Thyroid gland (tissue), 4 donors: ENCODE data around the gene LRRC74B. TPM values are rescaled to one million over a fixed set of nuclear protein-coding genes. Genes with fewer than 3 reads are reported as not detected.
"Not testable (repeated sequence)": the region's sequence is repeated elsewhere in the genome, so short reads cannot be mapped to it uniquely, and the experiment has no call there.

Source experiments
- DNase-seq, 2 donors: peaks; one replicate each; pipeline ENCODE4 v3.0.0-alpha.2; 2019
- H3K27ac ChIP-seq, 3 donors: fragments of 200-600 bp; sonication (generic); 1 replicate in 2 of 3; 2 replicates in 1 of 3; pipeline ENCODE4 v1.5.1; 2016 to 2019; ENCODE audit warnings: mild to moderate bottlenecking in 1 of 3, moderate library complexity in 1 of 3
- H3K27me3 ChIP-seq: fragments of 200-600 bp; sonication (generic); one replicate; pipeline ENCODE4 v1.5.1; 2019
- H3K36me3 ChIP-seq, 2 donors: fragments of 200-600 bp; sonication (generic); one replicate each; pipeline ENCODE4 v1.5.1; 2016 to 2019
- H3K4me1 ChIP-seq, 2 donors: fragments of 200-600 bp; sonication (generic); one replicate each; pipeline ENCODE4 v1.5.1; 2017 to 2019
- H3K4me3 ChIP-seq, 3 donors: fragments of 200-600 bp; sonication (generic); replicated peaks in 1 of 3; 1 replicate in 2 of 3; 2 replicates in 1 of 3; pipeline ENCODE4 v1.5.1; 2016; ENCODE audit warnings: mild to moderate bottlenecking in 1 of 3
- H3K9me3 ChIP-seq: fragments of 200-600 bp; sonication (generic); one replicate; pipeline ENCODE4 v1.5.1; 2017
- POLR2A ChIP-seq, 2 donors: fragments of 450-650 bp; IDR thresholded peaks; one replicate each; pipeline ENCODE4 v1.6.1; 2017; ENCODE audit warnings: antibody characterized with exemption in 2 of 2, mild to moderate bottlenecking in 2 of 2, moderate library complexity in 1 of 2
- WGBS, 2 donors: methylation state at CpG; one replicate each; pipeline ENCODE4 v1.1.5; 2017; 5-methylcytosine and 5-hydroxymethylcytosine counted together
- intact Hi-C: fragments of 100-400 bp; cut with DNase I; formaldehyde crosslinking; loops from one replicate; pipeline ENCODE4 v1.15.1; 2023
- total RNA-seq, 4 donors: library from RNA; depleted of rRNA; stranded (reverse); fragments of >200 nt; gene quantifications; one replicate each; pipeline ENCODE4 v1.2.3, GENCODE V29; 2016
- TF ChIP-seq, protein P1 (sequence below), 6 experiments: fragments of 200-600 bp in 3 of 6; fragments of 450-650 bp in 3 of 6; sonication (generic) in 3 of 6; IDR thresholded peaks; one replicate each; pipeline ENCODE4 v1.5.1; 2016 to 2019; ENCODE audit warnings: antibody characterized with exemption in 6 of 6, mild to moderate bottlenecking in 2 of 6, inconsistent platforms in 1 of 6, moderate library complexity in 1 of 6

The LRRC74B gene
- total RNA-seq, 4 donors from 2014 or later = not detected

DNA sequence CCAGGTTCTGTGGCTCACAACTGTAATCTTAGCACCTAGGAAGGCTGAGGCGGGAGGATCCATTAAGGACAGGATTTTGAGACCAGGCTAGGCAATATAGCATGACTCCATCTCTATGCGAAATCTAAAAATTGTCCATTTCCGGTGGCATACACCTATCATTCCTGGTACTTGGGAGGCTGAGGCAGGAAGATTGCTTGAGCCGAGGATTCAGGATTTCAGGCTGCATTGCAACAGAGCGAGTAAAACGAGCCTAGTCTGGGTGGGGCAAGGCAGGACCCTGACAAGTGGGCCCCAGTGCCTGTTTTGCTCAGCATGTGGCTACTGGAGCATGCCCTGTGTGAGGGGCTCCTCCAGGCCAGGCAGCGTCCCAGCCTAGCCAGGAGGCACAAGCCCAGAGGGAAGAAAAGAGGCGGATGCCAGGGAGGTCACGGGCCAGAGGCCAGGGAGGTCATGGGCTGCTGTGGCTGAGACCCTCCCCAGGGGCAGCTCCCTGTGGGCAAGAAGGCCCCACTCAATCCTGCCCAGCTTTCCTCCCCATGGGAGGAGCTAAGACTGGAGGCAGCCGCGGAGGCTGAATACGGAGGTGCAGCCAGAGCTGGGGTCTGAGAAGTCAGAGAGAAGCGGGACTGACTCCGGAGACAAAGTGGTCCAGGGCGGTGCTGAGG is 8.4 kb downstream of the LRRC74B start:
- Histone ChIP-seq H3K4me1 (no peaks in the 10 kb centered on the region), H3K27ac (no peak overlapping the region), H3K4me3 (no peak overlapping the region), H3K9me3 (no peaks in the 10 kb centered on the region), H3K36me3 (no peaks in the 10 kb centered on the region), H3K27me3 (no peaks in the 10 kb centered on the region)
- TF ChIP-seq, protein P1, sequence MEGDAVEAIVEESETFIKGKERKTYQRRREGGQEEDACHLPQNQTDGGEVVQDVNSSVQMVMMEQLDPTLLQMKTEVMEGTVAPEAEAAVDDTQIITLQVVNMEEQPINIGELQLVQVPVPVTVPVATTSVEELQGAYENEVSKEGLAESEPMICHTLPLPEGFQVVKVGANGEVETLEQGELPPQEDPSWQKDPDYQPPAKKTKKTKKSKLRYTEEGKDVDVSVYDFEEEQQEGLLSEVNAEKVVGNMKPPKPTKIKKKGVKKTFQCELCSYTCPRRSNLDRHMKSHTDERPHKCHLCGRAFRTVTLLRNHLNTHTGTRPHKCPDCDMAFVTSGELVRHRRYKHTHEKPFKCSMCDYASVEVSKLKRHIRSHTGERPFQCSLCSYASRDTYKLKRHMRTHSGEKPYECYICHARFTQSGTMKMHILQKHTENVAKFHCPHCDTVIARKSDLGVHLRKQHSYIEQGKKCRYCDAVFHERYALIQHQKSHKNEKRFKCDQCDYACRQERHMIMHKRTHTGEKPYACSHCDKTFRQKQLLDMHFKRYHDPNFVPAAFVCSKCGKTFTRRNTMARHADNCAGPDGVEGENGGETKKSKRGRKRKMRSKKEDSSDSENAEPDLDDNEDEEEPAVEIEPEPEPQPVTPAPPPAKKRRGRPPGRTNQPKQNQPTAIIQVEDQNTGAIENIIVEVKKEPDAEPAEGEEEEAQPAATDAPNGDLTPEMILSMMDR (IDR thresholded peaks at IDR 0.05) = no peak
- no peak for TF ChIP-seq POLR2A (IDR thresholded peaks at IDR 0.05)
- DNase-seq = no peak
- intact Hi-C loops = no loop called here
- 87 to 88% methylated on average over 14 to 15 of the region's 15 CpGs for WGBS, 2 donors

GRCh38 chr22:21054714-21055563 is 9.2 kb downstream of the LRRC74B start:
- intact Hi-C loops = no loop called here
- H3K9me3 ChIP-seq = no peaks in the 10 kb centered on the region
- H3K4me1 ChIP-seq = no peaks in the 10 kb centered on the region
- no peaks in the 10 kb centered on the region for H3K36me3 ChIP-seq
- H3K27ac ChIP-seq = no peak overlapping the region
- 71 to 91% methylated on average over 4 to 11 of the region's 11 CpGs for WGBS, 2 donors
- no peaks in the 10 kb centered on the region for H3K27me3 ChIP-seq
- H3K4me3 ChIP-seq = no peak overlapping the region
- no peak for DNase-seq
- TF ChIP-seq, protein P1 (IDR thresholded peaks at IDR 0.05) = no peak
- no peak for TF ChIP-seq POLR2A (IDR thresholded peaks at IDR 0.05)

DNA sequence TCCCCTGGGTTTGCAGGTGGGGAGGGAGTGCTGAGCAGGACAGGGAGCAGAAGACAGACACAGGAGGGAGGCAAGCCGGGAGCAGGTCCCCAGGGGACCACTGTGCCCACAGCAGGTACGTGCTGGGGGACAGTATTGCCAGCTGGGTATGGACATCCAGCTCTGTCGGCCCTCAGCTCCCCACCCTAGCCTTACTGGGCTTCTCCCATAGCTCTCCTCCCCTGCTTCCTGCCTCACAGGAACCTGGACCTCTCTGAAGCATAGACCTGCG is 9.8 kb downstream of the LRRC74B start:
- Histone ChIP-seq H3K36me3 (no peaks in the 10 kb centered on the region), H3K4me3 (no peak overlapping the region), H3K27me3 (no peaks in the 10 kb centered on the region), H3K4me1 (no peaks in the 10 kb centered on the region), H3K9me3 (no peaks in the 10 kb centered on the region), H3K27ac (no peak overlapping the region)
- no peak for DNase-seq
- intact Hi-C loops = no loop called here
- 55 to 63% methylated on average over 3 to 4 of the region's 4 CpGs for WGBS, 2 donors
- no peak for TF ChIP-seq POLR2A (IDR thresholded peaks at IDR 0.05)
- TF ChIP-seq, protein P1 (IDR thresholded peaks at IDR 0.05) = no peak

DNA sequence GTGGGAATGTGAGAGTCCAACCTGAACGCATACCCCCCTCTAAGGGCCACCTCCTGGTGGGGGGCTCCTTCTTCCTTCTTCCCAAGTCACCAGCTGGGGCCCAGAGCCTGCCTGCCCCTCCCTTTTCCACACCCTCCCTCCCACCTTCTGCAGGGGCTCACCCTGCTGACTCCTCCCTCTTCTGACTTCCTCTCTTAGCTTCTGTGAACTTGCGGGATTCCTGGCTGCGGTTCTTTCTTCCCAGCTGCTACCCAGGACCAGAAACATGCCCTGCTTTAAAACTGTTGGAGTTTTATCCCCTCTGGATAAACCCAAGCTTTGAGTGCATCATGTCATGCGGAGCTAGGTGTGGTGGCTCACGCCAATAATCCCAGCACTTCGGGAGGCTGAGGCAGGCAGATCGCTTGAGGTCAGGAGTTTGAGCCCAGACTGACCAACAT is 10.2 kb downstream of the LRRC74B start:
- no peak for DNase-seq
- no peak overlapping the region for H3K27ac ChIP-seq
- intact Hi-C loops = no loop called here
- H3K4me1 ChIP-seq = no peaks in the 10 kb centered on the region
- 40 to 72% methylated on average over 3 to 7 of the region's 7 CpGs for WGBS, 2 donors
- no peaks in the 10 kb centered on the region for H3K36me3 ChIP-seq
- H3K4me3 ChIP-seq = no peak overlapping the region
- no peaks in the 10 kb centered on the region for H3K9me3 ChIP-seq
- H3K27me3 ChIP-seq = no peaks in the 10 kb centered on the region
- TF ChIP-seq, protein P1 (IDR thresholded peaks at IDR 0.05) = no peak
- TF ChIP-seq POLR2A (IDR thresholded peaks at IDR 0.05) = no peak

- H3K9me3 ChIP-seq, DNase-seq, H3K27me3 ChIP-seq, H3K36me3 ChIP-seq, H3K27ac ChIP-seq, H3K4me1 ChIP-seq, intact Hi-C loops, H3K4me3 ChIP-seq: not testable (repeated sequence)
- WGBS, 2 donors = 57 to 75% methylated on average over 3 to 8 of the region's 8 CpGs
Observed at GRCh38 chr22:21060363-21060762, 14.6 kb downstream of the LRRC74B start.

DNA sequence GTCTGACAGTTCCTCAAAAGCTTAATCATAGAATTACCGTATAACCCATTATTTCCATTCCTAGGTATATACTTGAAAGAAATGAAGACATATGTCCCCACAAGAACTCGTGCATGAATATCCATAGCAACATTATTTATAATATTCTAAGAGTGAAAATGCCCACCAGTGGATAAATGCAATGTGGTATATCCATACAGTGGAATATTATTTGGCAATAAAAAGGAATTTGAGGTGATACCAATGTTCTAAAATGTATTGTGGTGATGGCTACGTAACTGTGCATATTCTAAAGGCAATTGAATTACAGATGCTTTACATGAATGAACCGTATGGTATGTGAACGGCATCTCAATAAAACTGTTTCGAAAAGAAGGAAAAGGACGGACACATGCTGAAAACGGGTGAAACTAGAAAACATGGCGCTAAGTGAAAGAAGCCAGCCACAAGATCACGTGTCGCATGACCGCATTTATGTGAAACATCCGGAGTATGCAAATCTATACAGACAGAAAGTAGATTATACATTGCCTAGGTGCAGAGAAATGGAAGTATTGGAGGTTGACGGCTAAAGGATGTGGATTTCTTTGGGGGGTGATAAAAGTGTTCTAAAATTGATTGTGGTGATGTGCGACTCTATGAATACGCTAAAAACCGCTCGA is 16.0 kb downstream of the LRRC74B start:
- H3K9me3 ChIP-seq, H3K4me1 ChIP-seq, H3K36me3 ChIP-seq, H3K27ac ChIP-seq, DNase-seq, H3K4me3 ChIP-seq, intact Hi-C loops, H3K27me3 ChIP-seq: not testable (repeated sequence)
- 89 to 91% methylated on average over 15 to 16 of the region's 18 CpGs for WGBS, 2 donors

DNA sequence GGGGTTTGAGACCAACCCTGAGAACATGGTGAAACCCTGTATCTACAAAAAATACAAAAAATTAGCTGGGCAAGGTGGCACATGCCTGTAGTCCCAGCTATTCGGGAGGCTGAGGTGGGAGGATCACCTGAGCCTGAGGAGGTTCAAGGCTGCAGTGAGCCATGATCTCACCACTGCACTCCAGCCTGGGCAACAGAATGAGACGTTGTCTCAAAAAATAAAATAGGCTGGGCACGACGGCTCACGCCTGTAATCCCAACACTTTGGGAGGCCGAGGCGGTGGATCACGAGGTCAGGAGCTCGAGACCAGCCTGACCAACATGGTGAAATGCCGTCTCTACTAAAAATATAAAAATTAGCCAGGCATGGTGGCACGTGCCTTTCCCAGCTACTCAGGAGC is 18.7 kb downstream of the LRRC74B start:
- DNase-seq, H3K9me3 ChIP-seq, H3K36me3 ChIP-seq, H3K27ac ChIP-seq, H3K27me3 ChIP-seq, H3K4me3 ChIP-seq, intact Hi-C loops, H3K4me1 ChIP-seq: not testable (repeated sequence)
- 71 to 78% methylated on average over 11 of the region's 11 CpGs for WGBS, 2 donors
